Measurements from ENCODE around the gene SLC8A1.

Gene SLC8A1

GRCh38 chr2:40419364-40419762 is 32.5 kb downstream of the SLC8A1 start:
- DNase-seq = no peak

- DNase-seq = no peak
These were observed 33.1 kb downstream of the SLC8A1 start for GRCh38 chr2:40418614-40419363.

GRCh38 chr2:40416486-40416885 is 35.4 kb downstream of the SLC8A1 start:
- no peak for DNase-seq

- DNase-seq = no peak
These were observed 36.5 kb downstream of the SLC8A1 start for GRCh38 chr2:40415391-40415790.

- DNase-seq = no peak
These were observed 39.4 kb downstream of the SLC8A1 start for GRCh38 chr2:40412456-40412855.

- DNase-seq = no peak
These were observed 41.2 kb downstream of the SLC8A1 start for GRCh38 chr2:40410695-40411094.

GRCh38 chr2:40409734-40410133 is 42.2 kb downstream of the SLC8A1 start:
- no peak for DNase-seq

- DNase-seq = no peak
These were observed 45.2 kb downstream of the SLC8A1 start for GRCh38 chr2:40406485-40407289.

GRCh38 chr2:40405465-40405864 is 46.4 kb downstream of the SLC8A1 start:
- no peak for DNase-seq

- no peak for DNase-seq
These were observed 47.4 kb downstream of the SLC8A1 start for GRCh38 chr2:40404517-40404916.

GRCh38 chr2:40403233-40403836 is 48.6 kb downstream of the SLC8A1 start:
- no peak for DNase-seq

GRCh38 chr2:40401896-40402295 is 50.0 kb downstream of the SLC8A1 start:
- no peak for DNase-seq

- DNase-seq = peak; percentile 75
These were observed 51.4 kb downstream of the SLC8A1 start for GRCh38 chr2:40400336-40400953.

GRCh38 chr2:40397765-40398164 is 54.1 kb downstream of the SLC8A1 start:
- DNase-seq = no peak

- no peak for DNase-seq
These were observed 55.8 kb downstream of the SLC8A1 start for GRCh38 chr2:40396124-40396523.

GRCh38 chr2:40395169-40396073 is 56.5 kb downstream of the SLC8A1 start:
- DNase-seq = no peak

GRCh38 chr2:40394597-40394996 is 57.3 kb downstream of the SLC8A1 start:
- DNase-seq = no peak

- DNase-seq = no peak
These were observed 57.9 kb downstream of the SLC8A1 start for GRCh38 chr2:40394031-40394430.

GRCh38 chr2:40388161-40388560 is 63.7 kb downstream of the SLC8A1 start:
- DNase-seq = no peak

GRCh38 chr2:40386177-40386576 is 65.7 kb downstream of the SLC8A1 start:
- DNase-seq = no peak

GRCh38 chr2:40384714-40385113 is 67.2 kb downstream of the SLC8A1 start:
- no peak for DNase-seq

GRCh38 chr2:40384233-40384632 is 67.7 kb downstream of the SLC8A1 start:
- DNase-seq = no peak
